GM21423 (cell line): Measurements from ENCODE around the gene MRPL21.

Experiments
- ATAC-seq: cut with Tn5 transposase; IDR thresholded peaks from one replicate; pipeline ENCODE4 v1.9.1; 2021; ENCODE audit warnings: mild to moderate bottlenecking, moderate library complexity; ENCODE audit not compliant: unreplicated experiment

The MRPL21 gene

DNA sequence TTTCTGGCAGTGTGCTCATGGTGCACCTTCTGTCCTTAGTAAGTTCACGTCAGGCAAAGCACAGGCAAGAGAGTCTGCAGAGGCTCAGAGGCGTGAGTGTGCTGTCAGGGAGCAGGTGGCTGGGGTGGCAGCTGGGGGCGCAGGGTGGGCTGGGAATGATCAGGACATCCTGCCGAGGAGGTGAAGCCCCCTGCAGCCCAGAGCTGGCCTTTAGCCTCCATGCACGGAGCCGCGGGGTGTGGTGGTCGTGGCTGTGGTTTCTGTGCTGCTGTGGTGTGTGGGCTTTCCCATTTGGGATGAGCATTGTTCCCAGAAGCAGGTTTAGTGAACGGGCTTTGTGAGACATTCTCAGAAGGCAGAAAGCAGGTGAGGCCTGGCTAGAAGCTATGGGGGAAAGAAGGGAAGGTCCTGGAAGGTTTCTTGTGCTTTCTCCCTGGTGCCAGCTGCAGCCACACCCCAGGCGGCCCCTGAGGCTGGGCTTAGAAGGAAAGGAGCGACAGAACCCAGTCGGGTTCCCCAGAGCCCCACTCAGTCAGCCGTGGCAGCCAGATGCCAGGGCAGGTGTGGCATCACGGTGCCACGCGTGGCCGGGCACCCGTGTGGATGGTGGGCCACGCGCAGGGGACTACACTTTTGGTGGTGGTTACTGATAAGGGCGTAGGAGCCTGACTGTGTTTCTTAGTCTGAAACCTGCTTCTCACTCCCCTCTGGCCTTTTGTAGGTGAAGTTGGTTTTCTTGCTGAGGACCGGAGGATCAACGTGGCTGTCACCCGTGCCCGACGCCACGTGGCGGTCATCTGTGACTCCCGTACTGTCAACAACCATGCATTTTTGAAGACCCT lies 32.1 kb upstream of the MRPL21 start:
- no peak for ATAC-seq

DNA sequence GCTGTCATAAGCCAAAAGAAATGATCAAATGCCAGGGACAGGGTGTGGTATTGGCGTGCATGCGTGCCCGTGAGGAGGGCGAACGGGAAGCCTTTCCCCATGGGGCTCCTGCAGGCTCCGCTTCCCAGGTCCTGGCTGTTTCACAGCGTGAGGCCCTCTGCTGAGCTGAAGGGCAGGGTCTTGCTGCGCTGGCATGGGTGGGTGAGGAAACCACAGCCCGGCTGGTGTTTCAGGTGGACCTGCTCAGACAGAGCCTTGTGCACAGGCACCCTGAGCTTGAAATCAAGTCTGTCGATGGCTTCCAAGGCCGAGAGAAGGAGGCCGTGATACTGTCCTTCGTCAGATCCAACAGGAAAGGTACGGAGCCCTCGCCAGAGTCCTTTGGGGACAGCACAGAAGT lies 31.4 kb upstream of the MRPL21 start:
- no peak for ATAC-seq

DNA sequence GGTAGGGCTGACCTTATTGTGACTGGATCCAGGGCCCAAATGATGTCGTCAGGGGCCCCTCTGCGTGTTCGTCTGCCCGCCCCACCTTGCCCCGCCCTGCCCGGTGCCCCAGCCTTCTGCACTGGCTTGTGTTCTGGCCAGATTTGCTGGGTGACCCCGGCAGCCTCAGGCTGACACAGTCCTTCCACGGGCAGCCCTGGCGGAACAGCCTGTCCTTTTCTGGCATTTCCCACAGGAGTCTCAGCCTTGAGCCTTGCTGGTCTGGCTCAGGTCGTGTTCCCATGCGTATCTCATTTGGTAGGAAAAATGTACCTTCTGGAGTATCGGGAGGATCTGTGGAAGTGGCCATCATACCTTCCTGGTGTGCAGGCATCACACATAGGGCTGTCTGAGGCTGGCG lies 31.0 kb upstream of the MRPL21 start:
- no peak for ATAC-seq

DNA sequence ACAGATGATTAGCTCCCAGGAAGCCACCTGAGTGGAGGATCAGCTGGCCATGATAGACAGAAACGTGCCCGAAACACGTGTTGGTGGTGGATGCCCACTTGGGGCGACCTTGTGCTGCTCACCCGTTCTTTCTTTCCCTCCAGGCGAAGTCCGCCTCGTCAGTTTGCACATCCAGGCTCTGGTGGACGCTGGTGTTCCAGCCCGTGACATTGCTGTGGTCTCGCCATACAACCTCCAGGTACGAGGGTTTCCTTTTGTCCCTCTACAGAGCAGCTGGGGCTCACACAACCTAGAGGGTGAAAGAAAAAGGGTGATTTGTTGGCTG lies 30.7 kb upstream of the MRPL21 start:
- no peak for ATAC-seq

- no peak for ATAC-seq
These were observed 30.1 kb upstream of the MRPL21 start for GRCh38 chr11:68933605-68934320.

- no peak for ATAC-seq
These were observed 29.4 kb upstream of the MRPL21 start for GRCh38 chr11:68932933-68933577.

DNA sequence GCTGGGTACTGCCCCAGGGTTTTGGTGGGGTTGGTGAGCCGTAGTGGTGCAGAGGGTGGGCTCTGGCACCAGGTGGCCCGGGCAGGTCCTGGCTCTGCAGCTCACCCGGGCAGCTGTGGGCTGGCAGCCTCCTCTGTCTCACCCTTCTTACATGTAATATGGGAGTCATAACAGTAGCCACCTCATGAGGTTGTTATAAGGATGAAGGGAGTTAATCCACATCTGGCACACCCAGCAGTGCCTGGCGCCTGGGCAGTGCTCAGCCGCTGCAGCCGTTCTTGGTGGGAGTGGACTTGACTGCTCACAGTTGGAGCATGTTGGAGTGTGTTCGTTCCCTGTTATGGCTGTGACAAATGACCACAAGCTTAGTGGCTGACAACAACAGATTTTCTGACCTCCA lies 28.7 kb upstream of the MRPL21 start:
- no peak for ATAC-seq

DNA sequence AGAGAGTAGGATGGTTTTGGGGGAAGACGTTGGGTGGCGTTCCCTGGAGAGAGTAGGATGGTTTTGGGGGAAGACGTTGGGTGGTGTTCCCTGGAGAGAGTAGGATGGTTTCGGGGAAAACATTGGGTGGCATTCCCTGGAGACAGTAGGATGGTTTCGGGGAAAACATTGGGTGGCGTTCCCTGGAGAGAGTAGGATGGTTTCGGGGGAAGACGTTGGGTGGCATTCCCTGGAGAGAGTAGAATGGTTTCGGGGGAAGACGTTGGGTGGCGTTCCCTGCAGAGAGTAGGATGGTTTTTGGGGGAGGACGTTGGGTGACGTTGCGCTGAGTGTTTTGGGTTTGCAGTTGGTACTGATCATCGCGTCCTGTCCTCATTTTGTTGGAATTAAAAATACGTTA lies 28.3 kb upstream of the MRPL21 start:
- no peak for ATAC-seq

DNA sequence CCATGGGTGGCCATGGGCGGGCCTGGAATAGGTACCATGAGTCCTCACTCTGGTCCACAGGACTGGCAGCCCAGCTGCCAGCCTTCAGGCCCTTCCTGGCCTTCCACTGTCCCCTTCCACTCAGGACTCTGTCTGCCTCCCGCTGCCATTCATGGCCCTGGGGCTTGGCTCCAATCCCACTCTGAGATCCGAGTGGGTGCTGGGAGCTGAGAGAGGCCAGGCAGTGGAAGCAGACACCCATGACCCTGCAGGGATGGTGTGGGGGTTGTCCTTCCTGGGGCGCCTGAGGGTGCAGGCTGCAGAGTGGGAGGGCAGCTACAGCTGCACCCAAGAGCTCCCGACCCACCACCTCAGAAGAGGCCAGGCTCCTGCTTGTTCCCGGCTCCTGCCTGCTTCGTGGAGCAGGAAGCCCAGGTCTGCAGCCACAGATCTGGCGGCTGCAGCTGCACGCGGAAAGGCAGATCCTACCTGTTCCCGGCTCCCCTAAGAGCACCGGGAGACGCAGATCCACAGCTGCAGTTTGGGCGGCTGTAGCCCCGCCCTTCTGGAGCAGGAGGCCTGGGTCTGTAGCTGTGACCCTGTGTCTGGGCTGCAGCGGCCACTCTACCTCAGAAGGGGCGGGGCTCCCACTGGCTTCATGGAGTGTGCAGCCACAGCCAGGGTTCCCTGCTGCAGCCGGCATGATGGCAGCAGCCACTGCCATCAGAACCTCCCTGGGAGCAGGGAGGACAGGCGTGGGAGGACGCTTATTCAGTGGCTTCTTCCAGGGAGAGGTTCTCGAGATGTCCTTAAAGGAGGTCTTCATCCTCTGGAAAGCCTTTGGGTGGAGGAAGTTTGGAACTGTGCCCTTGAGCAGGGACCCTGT lies 27.6 kb upstream of the MRPL21 start:
- ATAC-seq = no peak

DNA sequence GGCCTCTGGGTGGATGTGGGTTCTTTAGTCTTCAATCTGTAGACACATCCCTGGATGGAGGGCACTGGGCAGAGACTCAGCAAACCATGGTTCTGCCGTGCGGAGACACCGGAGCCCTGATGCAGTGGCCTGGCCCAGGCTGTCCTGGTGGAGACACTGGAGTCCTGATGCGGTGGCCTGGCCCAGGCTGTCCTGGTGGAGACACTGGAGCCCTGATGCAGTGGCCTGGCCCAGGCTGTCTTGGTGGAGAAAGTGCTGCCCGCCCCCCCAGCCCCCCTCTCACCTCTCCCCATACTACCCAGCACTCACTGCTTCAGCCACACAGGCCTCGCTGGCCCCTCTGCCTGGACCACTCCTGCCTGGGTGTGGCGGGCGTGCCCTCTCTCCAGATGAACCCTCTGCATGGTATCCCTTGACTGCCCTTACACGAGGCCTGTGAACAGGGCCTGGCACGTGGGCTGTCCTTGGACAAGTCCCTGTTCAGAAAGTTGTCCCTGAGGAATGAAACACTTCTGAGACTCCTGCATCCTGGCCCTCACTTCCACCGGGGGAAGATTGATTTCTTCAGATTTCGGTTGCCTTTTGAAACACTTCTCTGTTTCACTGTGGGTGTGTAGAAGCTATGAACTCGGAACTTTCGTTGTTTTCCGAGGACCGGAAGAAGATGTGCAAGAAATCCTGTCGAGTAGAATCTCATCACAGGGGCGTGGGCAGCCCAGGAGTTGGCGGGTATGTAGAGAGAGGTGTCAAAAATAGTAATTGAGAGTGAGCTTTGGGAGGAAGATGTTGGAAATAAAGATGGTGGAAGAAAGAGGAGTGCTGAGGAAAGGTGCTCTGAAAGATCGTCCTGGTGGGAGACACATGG lies 26.3 kb upstream of the MRPL21 start:
- ATAC-seq = no peak

DNA sequence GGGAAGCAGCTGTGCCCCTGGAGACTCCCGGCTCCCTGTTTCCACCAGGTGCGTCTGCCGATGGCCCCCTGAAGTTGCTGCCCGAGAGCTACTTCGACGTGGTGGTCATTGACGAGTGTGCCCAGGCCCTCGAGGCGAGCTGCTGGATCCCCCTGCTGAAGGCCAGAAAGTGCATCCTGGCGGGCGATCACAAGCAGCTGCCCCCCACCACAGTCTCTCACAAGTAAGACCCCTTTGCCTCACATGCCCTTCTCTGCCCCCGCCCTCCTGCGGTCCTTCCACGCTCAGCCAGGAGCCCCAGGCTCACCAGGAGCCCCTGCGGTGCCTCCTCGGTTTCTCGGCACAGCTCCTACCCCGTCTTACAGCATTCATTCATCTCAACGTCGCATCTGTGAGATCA lies 25.5 kb upstream of the MRPL21 start:
- ATAC-seq = no peak

DNA sequence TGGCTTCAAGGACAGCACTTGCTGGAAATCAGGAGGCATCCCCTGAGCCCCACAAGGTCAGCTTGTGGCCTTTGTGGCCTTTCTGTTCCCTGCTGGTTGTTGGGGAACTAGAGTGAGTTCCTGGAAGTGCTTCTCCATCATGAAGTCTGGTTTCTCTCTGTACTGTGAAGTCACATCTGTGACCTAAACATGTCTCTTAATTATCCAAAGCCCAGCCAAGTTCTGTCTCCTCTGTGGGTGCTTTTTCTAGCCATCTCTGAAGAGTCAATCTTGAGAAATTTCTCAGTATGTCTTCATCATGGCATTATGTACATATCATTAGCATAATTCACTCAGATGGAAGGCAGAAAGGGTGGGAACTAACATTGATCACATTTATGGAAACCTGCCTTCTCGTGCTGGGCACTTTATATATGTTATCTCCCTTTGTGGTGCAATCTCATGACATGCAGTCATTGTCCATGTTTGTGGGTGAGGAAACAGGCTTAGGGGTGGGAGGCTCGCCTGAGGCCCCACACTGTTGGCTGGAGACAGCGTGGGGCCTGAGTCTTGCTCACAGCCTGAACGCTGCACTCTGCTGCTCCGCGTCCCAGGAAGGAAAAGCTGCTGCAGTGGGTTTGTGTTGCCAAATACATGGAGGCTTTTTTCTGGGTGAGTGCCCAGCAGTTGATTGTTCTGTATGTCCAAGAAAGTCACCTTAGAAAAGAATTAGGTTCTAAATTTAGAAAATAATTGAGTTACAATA lies 24.7 kb upstream of the MRPL21 start:
- no peak for ATAC-seq

DNA sequence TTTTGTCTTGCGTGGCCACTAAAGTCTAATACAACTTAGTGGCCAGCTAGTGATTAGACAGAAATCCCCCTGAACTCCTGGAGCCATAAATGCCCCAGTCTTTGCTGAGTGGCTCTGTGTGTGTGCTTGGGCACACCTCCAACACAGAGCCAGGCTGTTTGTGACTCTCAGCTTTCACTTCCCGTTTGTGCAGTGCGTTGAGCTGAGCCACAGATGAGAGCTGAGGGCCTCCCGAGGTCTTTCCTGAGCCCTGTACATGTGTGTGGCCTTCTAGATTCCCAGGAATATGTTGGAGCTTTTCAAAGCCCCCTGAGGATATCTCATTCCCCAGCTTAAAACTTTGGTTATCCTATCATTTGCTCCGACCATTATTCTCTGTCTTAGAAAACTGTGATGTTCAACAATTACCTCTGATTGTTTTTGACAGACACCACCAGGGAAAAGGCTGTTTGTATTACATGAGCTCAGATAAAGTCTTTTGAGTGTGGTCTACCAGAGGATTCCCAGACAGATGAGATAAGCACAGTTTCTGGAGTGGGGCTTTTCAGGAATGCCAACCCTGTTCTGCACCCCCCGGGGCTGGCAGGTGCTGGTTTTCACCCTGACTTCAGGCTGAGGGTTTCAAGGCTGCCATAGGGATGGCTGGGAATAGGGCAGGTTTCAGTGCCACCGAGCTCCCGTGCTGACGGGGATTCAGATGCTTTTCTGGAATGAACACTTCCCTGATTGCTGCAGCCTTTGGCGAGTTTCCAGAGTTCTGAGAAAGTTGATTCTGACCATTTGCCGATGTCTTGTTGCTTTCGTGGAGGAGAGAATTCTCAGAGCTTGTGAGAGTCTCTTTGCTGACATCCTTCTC lies 23.9 kb upstream of the MRPL21 start:
- no peak for ATAC-seq

DNA sequence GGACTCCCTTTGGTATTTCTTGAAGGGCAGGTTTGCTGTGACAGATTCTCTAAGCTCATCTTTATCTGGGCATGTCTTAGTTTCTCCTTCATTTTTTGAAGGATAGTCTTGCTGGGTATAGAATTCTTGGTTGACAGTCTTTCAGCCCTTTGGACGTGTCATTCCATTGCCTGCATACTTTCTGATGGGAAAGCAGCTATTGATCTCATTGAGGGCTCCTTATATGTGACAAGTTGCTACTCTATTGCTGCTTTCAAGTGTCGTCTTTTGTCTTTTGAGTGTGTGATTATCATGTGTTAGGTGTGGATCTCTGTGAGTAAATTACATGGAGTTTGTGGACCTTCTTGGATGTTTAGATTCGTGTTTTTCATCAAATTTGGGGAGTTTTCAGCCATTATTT lies 22.0 kb upstream of the MRPL21 start:
- no peak for ATAC-seq

DNA sequence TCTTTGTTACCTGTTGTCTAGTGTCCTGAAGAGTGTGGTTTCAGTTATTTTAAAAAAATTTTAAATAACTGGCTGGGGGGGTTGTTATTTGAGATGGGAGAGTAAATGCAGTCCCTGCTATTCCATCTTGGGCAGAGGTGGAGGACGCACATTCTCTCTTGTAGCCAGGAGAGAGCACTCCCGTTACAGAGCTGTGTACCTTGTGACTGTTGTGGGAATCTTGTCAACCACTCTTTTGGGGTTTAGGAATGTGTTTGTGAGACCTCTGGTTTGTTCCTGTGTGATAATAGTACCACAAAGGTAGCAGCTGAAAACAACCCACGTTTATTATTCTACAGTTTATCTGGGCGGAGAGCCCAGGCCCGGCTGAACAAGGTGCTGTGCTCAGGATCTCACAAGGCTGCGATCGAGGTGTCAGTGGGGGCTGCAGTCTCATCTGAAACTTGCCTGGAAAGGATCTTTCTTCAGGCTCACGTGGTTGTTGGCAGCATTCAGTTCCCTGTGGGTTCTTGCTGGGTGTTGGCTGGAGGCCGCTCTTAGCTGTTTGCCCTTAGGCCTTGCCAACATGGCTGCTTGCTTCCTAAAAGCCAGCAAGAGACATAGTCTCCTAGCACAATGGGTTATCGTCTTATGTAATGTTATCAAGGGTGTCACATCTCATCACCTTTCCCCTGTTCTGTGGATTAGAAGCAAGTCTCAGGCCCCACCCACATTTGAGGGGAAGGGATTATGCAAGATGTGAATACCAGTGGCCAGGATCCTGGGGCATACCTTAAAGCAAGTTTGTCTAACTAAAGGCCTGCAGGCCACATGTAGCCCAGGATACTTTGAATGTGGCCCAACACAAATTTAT lies 20.7 kb upstream of the MRPL21 start:
- no peak for ATAC-seq

DNA sequence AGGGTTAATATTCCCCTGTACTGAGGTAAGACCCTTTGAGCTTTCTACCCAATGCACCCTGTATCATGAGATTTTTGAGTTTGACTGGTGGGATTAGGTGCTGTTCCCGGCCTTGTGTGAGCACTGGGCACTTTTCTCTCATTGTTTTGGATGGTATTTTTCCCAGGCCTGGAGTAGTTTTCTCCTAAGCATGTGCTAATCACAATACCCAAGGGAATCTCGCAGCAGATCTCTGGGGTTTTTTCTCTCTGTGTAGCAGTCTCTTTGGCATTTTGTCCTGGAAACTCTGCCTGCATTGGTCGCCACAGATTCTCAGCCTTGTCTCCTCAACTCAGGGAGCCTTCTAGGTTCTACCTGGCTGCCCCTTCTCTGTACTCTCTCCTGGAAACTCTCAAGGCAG lies 20.0 kb upstream of the MRPL21 start:
- no peak for ATAC-seq

- no peak for ATAC-seq
These were observed 12.8 kb upstream of the MRPL21 start for GRCh38 chr11:68916439-68916838.

DNA sequence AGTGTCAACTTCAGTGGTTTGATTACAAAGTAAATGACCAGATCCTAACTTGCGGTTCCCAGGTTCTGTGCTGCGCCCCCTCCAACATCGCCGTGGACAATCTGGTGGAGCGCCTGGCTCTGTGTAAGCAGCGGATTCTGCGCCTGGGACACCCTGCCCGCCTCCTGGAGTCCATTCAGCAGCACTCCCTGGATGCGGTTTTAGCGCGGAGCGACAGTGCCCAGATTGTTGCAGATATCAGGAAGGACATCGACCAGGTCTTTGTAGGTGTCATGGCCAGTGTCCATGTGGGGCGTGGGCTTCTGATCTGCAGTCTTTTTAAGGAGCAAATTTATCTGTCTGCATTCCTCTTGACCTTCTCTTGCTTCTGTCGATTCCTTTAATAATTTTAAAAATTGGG lies 11.1 kb upstream of the MRPL21 start:
- ATAC-seq = no peak
